Measurements from ENCODE around the gene ST8SIA2.

Gene ST8SIA2

DNA sequence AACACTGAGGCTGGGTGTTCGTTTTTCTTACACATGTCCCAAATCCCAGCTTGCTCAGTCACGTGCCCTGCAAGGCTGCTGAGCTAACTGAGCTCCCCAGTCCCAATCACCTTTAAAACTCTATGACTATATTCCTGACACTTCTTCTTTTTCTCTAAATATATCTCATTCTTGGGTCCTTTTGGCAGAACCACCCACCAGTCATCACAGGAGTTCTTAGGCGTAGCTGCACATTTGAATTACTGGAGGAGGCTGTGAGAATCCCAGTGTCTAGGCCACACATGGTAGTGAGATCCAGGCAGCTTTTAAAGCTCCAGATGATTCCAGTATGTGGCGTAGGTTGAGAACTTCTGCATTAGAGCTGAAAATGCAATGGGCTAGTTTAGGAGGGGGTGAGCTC lies 66.3 kb downstream of the ST8SIA2 start:
- TF ChIP-seq, protein P1, sequence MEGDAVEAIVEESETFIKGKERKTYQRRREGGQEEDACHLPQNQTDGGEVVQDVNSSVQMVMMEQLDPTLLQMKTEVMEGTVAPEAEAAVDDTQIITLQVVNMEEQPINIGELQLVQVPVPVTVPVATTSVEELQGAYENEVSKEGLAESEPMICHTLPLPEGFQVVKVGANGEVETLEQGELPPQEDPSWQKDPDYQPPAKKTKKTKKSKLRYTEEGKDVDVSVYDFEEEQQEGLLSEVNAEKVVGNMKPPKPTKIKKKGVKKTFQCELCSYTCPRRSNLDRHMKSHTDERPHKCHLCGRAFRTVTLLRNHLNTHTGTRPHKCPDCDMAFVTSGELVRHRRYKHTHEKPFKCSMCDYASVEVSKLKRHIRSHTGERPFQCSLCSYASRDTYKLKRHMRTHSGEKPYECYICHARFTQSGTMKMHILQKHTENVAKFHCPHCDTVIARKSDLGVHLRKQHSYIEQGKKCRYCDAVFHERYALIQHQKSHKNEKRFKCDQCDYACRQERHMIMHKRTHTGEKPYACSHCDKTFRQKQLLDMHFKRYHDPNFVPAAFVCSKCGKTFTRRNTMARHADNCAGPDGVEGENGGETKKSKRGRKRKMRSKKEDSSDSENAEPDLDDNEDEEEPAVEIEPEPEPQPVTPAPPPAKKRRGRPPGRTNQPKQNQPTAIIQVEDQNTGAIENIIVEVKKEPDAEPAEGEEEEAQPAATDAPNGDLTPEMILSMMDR (conservative IDR thresholded peaks at IDR 0.05; ENCODE audit: low read depth, low read length) = no peak
- no peak for DNase-seq (ENCODE audit: low read depth)
- no peak overlapping the region for H3K4me3 ChIP-seq (ENCODE audit: low read length)

DNA sequence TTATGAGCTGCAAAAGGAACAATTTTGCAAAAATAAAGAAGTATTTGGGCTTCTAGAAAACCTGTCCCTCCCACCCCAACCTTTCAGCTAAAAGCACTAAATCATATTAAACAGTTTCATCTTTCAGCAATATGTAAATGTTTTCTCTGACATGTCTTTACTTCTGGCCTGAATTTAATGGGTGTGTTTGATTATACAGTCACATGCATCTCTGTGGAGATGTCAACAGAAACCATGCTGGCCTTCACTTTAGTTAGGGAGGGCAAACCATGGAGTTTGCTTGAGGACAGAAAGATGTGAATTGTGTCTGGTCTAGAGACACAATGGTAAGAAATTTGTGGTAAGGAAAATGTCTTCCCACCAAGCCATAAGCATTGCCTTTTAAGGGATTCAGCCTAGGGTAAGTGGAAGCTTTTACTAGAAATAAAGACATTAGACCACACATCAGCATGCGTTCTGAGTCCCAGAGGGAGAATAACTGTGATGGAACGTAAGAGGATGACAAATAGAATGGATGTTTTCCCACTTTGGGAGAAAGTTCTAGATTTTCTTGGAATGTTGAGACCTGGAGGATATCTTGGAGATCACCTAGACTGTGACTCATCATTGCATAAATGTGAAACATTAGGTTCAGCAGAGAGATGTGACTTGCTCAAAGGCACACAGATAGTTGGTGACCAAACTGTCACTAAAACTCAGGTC lies 68.9 kb downstream of the ST8SIA2 start:
- DNase-seq (ENCODE audit: low read depth) = no peak
- no peak overlapping the region for H3K4me3 ChIP-seq (ENCODE audit: low read length)
- TF ChIP-seq, protein P1 (conservative IDR thresholded peaks at IDR 0.05; ENCODE audit: low read depth, low read length) = no peak

DNA sequence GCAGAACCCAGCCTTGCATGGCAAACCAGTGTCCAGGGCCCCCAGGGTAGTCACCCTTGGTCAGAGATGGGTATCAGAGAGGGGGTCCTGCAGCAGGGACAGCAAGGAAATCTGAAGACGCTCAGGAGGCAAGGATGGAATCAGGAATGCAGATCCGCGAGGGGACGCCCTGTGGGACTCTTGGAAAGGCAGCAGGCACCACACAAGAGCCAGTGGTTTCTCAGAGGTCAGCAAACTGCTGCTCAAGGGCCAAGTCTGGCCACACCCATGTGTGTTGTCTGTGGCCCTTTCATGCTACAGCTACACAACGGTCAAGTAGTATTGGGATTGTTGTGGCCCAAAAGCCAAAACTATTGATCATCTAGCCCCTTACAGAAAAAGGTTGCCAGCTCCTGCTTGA lies 69.7 kb downstream of the ST8SIA2 start:
- no peak for DNase-seq (ENCODE audit: low read depth)
- no peak overlapping the region for H3K4me3 ChIP-seq (ENCODE audit: low read length)
- TF ChIP-seq, protein P1 (conservative IDR thresholded peaks at IDR 0.05; ENCODE audit: low read depth, low read length) = no peak

DNA sequence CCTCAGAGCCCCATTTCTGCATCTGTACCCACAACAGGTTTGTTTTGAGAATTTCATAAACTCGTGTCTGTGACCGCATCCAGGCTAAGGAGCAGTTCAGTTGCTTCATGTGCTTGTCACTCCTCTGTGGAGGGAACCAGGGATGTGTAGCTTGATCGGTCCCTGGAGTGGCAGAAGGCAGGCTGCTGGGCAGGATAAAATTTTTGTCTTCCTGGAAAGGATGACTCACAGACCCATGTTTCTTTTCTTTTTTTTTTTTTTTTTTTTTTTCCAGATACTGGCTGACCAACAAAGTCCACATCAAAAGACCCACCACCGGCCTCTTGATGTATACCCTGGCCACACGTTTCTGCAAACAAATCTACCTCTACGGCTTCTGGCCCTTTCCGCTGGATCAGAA lies 70.1 kb downstream of the ST8SIA2 start:
- no peak for DNase-seq (ENCODE audit: low read depth)
- no peak overlapping the region for H3K4me3 ChIP-seq (ENCODE audit: low read length)
- TF ChIP-seq, protein P1 (conservative IDR thresholded peaks at IDR 0.05; ENCODE audit: low read depth, low read length) = no peak

DNA sequence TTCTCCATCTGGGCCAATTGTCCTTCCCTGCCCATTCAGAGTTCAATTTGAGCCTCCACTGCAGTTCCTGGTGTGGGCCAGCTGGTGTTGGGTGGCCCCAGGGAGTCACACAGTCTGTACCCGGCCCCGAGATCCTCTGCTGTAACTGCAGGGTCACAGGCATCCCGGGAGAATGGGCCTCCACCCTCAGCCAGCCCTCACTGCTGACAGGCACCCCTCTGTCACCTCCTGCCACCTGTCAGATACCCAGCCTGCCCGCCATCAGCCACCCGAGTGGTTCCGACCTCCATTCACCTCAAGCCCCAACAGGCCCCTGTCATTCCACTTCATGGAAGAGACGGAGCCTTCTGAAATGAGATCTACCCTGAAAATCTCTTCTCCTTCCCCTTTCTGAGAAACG lies 73.2 kb downstream of the ST8SIA2 start:
- H3K4me3 ChIP-seq (ENCODE audit: low read length) = no peak overlapping the region
- no peak for DNase-seq (ENCODE audit: low read depth)
- TF ChIP-seq, protein P1 (conservative IDR thresholded peaks at IDR 0.05; ENCODE audit: low read depth, low read length) = no peak

DNA sequence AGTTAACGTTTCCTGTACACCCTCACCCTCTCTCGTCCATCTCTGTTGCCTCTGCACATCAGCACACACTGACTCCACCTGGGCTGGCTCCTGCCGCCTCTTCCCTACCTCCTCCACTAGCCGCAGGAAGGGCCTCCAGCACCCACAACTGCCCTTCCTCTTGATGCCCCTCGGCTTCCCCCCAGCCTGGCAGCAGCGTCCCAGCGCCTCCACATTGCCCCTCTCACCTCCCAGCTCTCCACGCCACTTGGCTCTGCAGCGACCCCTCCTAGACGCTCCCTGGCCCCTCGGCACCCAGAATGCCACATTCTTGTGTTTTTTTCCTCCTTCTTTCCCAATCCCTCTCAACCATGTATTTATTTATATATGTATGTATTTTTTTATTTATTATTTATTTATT lies 73.6 kb downstream of the ST8SIA2 start:
- TF ChIP-seq, protein P1 (conservative IDR thresholded peaks at IDR 0.05; ENCODE audit: low read depth, low read length) = no peak
- no peak for DNase-seq (ENCODE audit: low read depth)
- H3K4me3 ChIP-seq (ENCODE audit: low read length) = no peak overlapping the region

DNA sequence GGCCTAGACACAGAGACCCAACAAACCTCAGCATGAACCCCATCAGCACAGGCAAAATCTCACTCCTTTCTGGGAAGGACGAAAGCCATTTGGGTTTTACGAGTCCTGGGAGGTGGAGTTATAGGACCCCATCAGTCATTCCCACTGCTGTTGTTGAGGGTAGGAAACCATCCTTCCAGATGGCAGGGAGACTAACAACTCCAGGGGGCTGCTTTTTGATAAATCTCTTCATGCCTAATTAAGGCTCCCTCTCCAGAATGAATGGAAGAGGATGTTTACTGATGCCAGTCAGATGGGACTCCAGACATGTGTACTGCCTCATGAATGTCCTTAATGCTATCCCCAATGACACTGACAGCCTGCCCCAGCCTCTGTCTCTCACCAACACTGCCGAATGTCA lies 75.3 kb downstream of the ST8SIA2 start:
- H3K4me3 ChIP-seq (ENCODE audit: low read length) = no peak overlapping the region
- TF ChIP-seq, protein P1 (conservative IDR thresholded peaks at IDR 0.05; ENCODE audit: low read depth, low read length) = no peak
- no peak for DNase-seq (ENCODE audit: low read depth)

Data from retinal pigment epithelial cell (primary cell).